Mesenchymal stem cell (in vitro differentiated cells and primary cell): ENCODE measurements around the gene RGS9BP.
"Not testable (repeated sequence)": the region's sequence is repeated elsewhere in the genome, so short reads cannot be mapped to it uniquely, and the experiment has no call there.

Experiments used
- DNase-seq: peaks from one replicate; pipeline ENCODE4 v3.0.0-alpha.2; 2013
- H2AFZ ChIP-seq: one replicate; pipeline ENCODE4 v1.6.1; 2013; ENCODE audit warnings: low read depth, mild to moderate bottlenecking, control low read depth, inconsistent platforms, low read length, moderate library complexity
- H2AK5ac ChIP-seq: 2 replicates; pipeline ENCODE4 v1.6.1; 2013; ENCODE audit warnings: low read length, moderate library complexity, mild to moderate bottlenecking, inconsistent platforms; ENCODE audit not compliant: severe bottlenecking
- H2BK120ac ChIP-seq: one replicate; pipeline ENCODE4 v1.6.1; 2013; ENCODE audit warnings: low read depth, mild to moderate bottlenecking, inconsistent platforms, low read length, moderate library complexity
- H2BK12ac ChIP-seq, 2 experiments: one replicate each; pipeline ENCODE4 v1.6.1; 2013; ENCODE audit warnings: inconsistent platforms in 2 of 2, low read length in 2 of 2, mild to moderate bottlenecking in 2 of 2, moderate library complexity in 2 of 2, control low read depth in 1 of 2
- H2BK15ac ChIP-seq: one replicate; pipeline ENCODE4 v1.6.1; 2013; ENCODE audit warnings: mild to moderate bottlenecking, low read depth, inconsistent platforms; ENCODE audit not compliant: poor library complexity, severe bottlenecking
- H2BK5ac ChIP-seq: 2 replicates; pipeline ENCODE4 v1.6.1; 2013; ENCODE audit warnings: low read depth, mild to moderate bottlenecking, low read length, control low read depth, inconsistent platforms; ENCODE audit not compliant: poor library complexity, severe bottlenecking
- H3K14ac ChIP-seq, 2 experiments: one replicate each; pipeline ENCODE4 v1.6.1; 2013; ENCODE audit warnings: inconsistent platforms in 2 of 2, low read length in 2 of 2, control low read depth in 1 of 2, mild to moderate bottlenecking in 1 of 2, moderate library complexity in 1 of 2
- H3K18ac ChIP-seq, 2 experiments: one replicate each; pipeline ENCODE4 v1.6.1; 2013; ENCODE audit warnings: inconsistent platforms in 2 of 2, low read length in 2 of 2, control low read depth in 1 of 2, low read depth in 1 of 2, mild to moderate bottlenecking in 1 of 2
- H3K23ac ChIP-seq, 2 experiments: one replicate each; pipeline ENCODE4 v1.6.1; 2013; ENCODE audit warnings: inconsistent platforms in 2 of 2, low read length in 2 of 2, mild to moderate bottlenecking in 2 of 2, moderate library complexity in 2 of 2, control low read depth in 1 of 2
- H3K27ac ChIP-seq: 2 replicates; pipeline ENCODE4 v1.5.1; 2013; ENCODE audit warnings: mild to moderate bottlenecking, moderate library complexity, low read length, control low read depth, inconsistent platforms; ENCODE audit not compliant: poor library complexity, severe bottlenecking
- H3K27me3 ChIP-seq, 2 experiments: 2 replicates each; pipeline versions ENCODE4 v1.6.1 to v1.7.0; 2013; ENCODE audit warnings: low read length in 2 of 2, mild to moderate bottlenecking in 2 of 2, moderate library complexity in 2 of 2, control low read depth in 1 of 2, inconsistent platforms in 1 of 2; ENCODE audit not compliant: control insufficient read depth in 1 of 2, insufficient read depth in 1 of 2
- H3K36me3 ChIP-seq, 2 experiments: 2 replicates each; pipeline versions ENCODE4 v1.6.1 to v1.7.0; 2013; ENCODE audit warnings: low read length in 2 of 2, control low read depth in 1 of 2, inconsistent platforms in 1 of 2, low read depth in 1 of 2, mild to moderate bottlenecking in 1 of 2; ENCODE audit not compliant: insufficient read depth in 2 of 2, control insufficient read depth in 1 of 2
- H3K4ac ChIP-seq, 2 experiments: one replicate each; pipeline ENCODE4 v1.6.1; 2013; ENCODE audit warnings: inconsistent platforms in 2 of 2, low read length in 2 of 2, mild to moderate bottlenecking in 2 of 2, moderate library complexity in 2 of 2, control low read depth in 1 of 2, low read depth in 1 of 2
- H3K4me1 ChIP-seq: 2 replicates; pipeline ENCODE4 v1.6.1; 2013; ENCODE audit warnings: low read depth, low read length, control low read depth; ENCODE audit not compliant: control insufficient read depth, insufficient read depth
- H3K4me2 ChIP-seq: 2 replicates; pipeline ENCODE4 v1.6.1; 2013; ENCODE audit warnings: low read length, mild to moderate bottlenecking, inconsistent platforms; ENCODE audit not compliant: poor library complexity, severe bottlenecking
- H3K4me3 ChIP-seq, 2 experiments: 2 replicates each; pipeline versions ENCODE4 v1.5.1 to v1.7.0; 2013; ENCODE audit warnings: low read length in 2 of 2, mild to moderate bottlenecking in 2 of 2, control low read depth in 1 of 2, low read depth in 1 of 2; ENCODE audit not compliant: insufficient read depth in 1 of 2
- H3K79me1 ChIP-seq: replicated peaks from 2 replicates; pipeline ENCODE4 v1.6.1; 2013; ENCODE audit warnings: mild to moderate bottlenecking, control low read depth, low read length, inconsistent platforms; ENCODE audit not compliant: poor library complexity, severe bottlenecking
- H3K9ac ChIP-seq: 2 replicates; pipeline ENCODE4 v1.7.0; 2013; ENCODE audit warnings: mild to moderate bottlenecking, low read length, moderate library complexity
- H3K9me3 ChIP-seq: 2 replicates; pipeline ENCODE4 v1.7.0; 2013; ENCODE audit warnings: mild to moderate bottlenecking, low read length; ENCODE audit not compliant: control insufficient read depth
- H4K8ac ChIP-seq: one replicate; pipeline ENCODE4 v1.6.1; 2013; ENCODE audit warnings: inconsistent platforms, mild to moderate bottlenecking, low read length, moderate library complexity
- H4K91ac ChIP-seq: one replicate; pipeline ENCODE4 v1.6.1; 2013; ENCODE audit warnings: mild to moderate bottlenecking, low read length, inconsistent platforms
- WGBS: methylation state at CpG from one replicate; pipeline ENCODE4 v1.1.7; 2013; ENCODE audit warnings: mixed read lengths; 5-methylcytosine and 5-hydroxymethylcytosine counted together

RGS9BP gene

GRCh38 chr19:32651729-32652140 is 23.9 kb upstream of the RGS9BP start:
- peak overlapping the region in 1 of 2 experiments; percentile 42 for H2BK12ac ChIP-seq
- no peak overlapping the region for H4K8ac ChIP-seq
- H3K4me3 ChIP-seq: no peak overlapping the region
- H3K27ac ChIP-seq: no peak overlapping the region
- no peak overlapping the region for H2AFZ ChIP-seq
- no peak overlapping the region for H3K14ac ChIP-seq
- H3K4me2 ChIP-seq: peak overlapping the region; percentile 36
- H2BK5ac ChIP-seq: no peak overlapping the region
- WGBS: 64% methylated on average over 7 of the region's 8 CpGs
- no peak overlapping the region for H3K9ac ChIP-seq
- no peak overlapping the region for H3K23ac ChIP-seq
- H2BK120ac ChIP-seq: no peak overlapping the region
- H3K18ac ChIP-seq: peak overlapping the region in 1 of 2 experiments; percentile 21
- H3K4ac ChIP-seq: no peak overlapping the region
- DNase-seq: no peak
- H3K4me1 ChIP-seq: peaks cover 6% of the 10 kb centered on the region
- peaks cover 42% of the 10 kb centered on the region for H3K79me1 ChIP-seq
- H3K9me3 ChIP-seq: no peaks in the 10 kb centered on the region
- H4K91ac ChIP-seq: no peak overlapping the region
- H2BK15ac ChIP-seq: no peak overlapping the region
- H3K27me3 ChIP-seq: no peaks in the 10 kb centered on the region
- no peak overlapping the region for H2AK5ac ChIP-seq
- peaks cover 53 to 57% of the 10 kb centered on the region in 2 experiments for H3K36me3 ChIP-seq

GRCh38 chr19:32652331-32652730 is 23.3 kb upstream of the RGS9BP start:
- Histone ChIP-seq H3K36me3 (peaks cover 49 to 51% of the 10 kb centered on the region in 2 experiments), H3K79me1 (peaks cover 41% of the 10 kb centered on the region)
- H3K4me2 ChIP-seq, H2BK15ac ChIP-seq, H3K23ac ChIP-seq, H2BK120ac ChIP-seq, H3K9ac ChIP-seq, H3K9me3 ChIP-seq, H2BK12ac ChIP-seq, H3K14ac ChIP-seq, H3K4me1 ChIP-seq, DNase-seq, H2AFZ ChIP-seq, H3K27ac ChIP-seq, H2BK5ac ChIP-seq, H2AK5ac ChIP-seq, H3K18ac ChIP-seq, H4K91ac ChIP-seq, H3K4ac ChIP-seq, H3K4me3 ChIP-seq, H4K8ac ChIP-seq, H3K27me3 ChIP-seq: not testable (repeated sequence)
- 94% methylated on average over 13 of the region's 13 CpGs for whole genome bisulfite sequencing

- Histone ChIP-seq H3K18ac (no peak overlapping the region), H3K4me3 (no peak overlapping the region), H3K36me3 (peaks cover 49 to 50% of the 10 kb centered on the region in 2 experiments), H3K23ac (no peak overlapping the region), H4K91ac (no peak overlapping the region), H2BK120ac (no peak overlapping the region), H3K27me3 (no peaks in the 10 kb centered on the region), H3K79me1 (peaks cover 39% of the 10 kb centered on the region), H2BK5ac (no peak overlapping the region), H3K14ac (no peak overlapping the region), H2AK5ac (no peak overlapping the region), H3K4me2 (no peak overlapping the region), H4K8ac (no peak overlapping the region), H3K4ac (no peak overlapping the region), H3K4me1 (peaks cover 6% of the 10 kb centered on the region), H3K9me3 (no peaks in the 10 kb centered on the region), H2BK15ac (no peak overlapping the region), H2BK12ac (no peak overlapping the region), H3K27ac (no peak overlapping the region), H3K9ac (no peak overlapping the region), H2AFZ (no peak overlapping the region)
- WGBS: 95% methylated on average over 12 of the region's 12 CpGs
- DNase-seq: no peak
These were observed 22.6 kb upstream of the RGS9BP start for GRCh38 chr19:32652894-32653598.

- DNase-seq: no peak
- Histone ChIP-seq H3K27ac (no peak overlapping the region), H3K36me3 (peaks cover 50 to 51% of the 10 kb centered on the region in 2 experiments), H2BK5ac (no peak overlapping the region), H3K18ac (no peak overlapping the region), H3K4ac (no peak overlapping the region), H3K14ac (no peak overlapping the region), H3K4me3 (no peak overlapping the region), H2AFZ (no peak overlapping the region), H3K27me3 (no peaks in the 10 kb centered on the region), H3K4me2 (no peak overlapping the region), H2BK12ac (no peak overlapping the region), H3K9ac (no peak overlapping the region), H3K4me1 (peaks cover 6% of the 10 kb centered on the region), H3K9me3 (no peaks in the 10 kb centered on the region), H3K79me1 (peaks cover 43% of the 10 kb centered on the region), H4K8ac (no peak overlapping the region), H3K23ac (no peak overlapping the region), H2AK5ac (no peak overlapping the region), H4K91ac (no peak overlapping the region), H2BK120ac (no peak overlapping the region), H2BK15ac (no peak overlapping the region)
- WGBS: 88% methylated on average over 13 of the region's 15 CpGs
These were observed 22.1 kb upstream of the RGS9BP start for GRCh38 chr19:32653599-32653915.
